ENCODE results near the gene CDC14B. TPM values are rescaled to one million over a fixed set of nuclear protein-coding genes. Genes with fewer than 3 reads are reported as not detected.

The CDC14B gene
- total RNA-seq, 1 experiment from 2014 or later: 28.4 TPM

- Histone ChIP-seq H3K18ac (ENCODE audit: insufficient read length, low read depth, low read length) (no peak overlapping the region), H4K91ac (ENCODE audit: insufficient read length, low read depth, low read length) (no peak overlapping the region), H4K20me1 (ENCODE audit: control insufficient read depth, insufficient read depth, insufficient read length) (no peaks in the 10 kb centered on the region), H2BK120ac (ENCODE audit: low read depth, low read length, poor library complexity, severe bottlenecking) (no peak overlapping the region), H4K5ac (ENCODE audit: insufficient read length, low read depth, low read length) (no peak overlapping the region), H3K23me2 (ENCODE audit: insufficient read length, low read depth, low read length, poor library complexity, severe bottlenecking) (no peaks in the 10 kb centered on the region), H3K27me3 (ENCODE audit: insufficient read depth, low read length) (no peaks in the 10 kb centered on the region), H3K79me1 (ENCODE audit: insufficient read depth, low read depth, low read length, poor library complexity, severe bottlenecking) (no peaks in the 10 kb centered on the region), H3K4me1 (ENCODE audit: insufficient read depth, low read length) (peaks cover 4% of the 10 kb centered on the region; the same call in 1 of the 2 replicates), H3K9ac (ENCODE audit: extremely low read depth, insufficient read length, low read length) (no peak overlapping the region), H2BK5ac (ENCODE audit: insufficient read length, low read length) (no peak overlapping the region), H3K79me2 (ENCODE audit: insufficient read depth, low read length) (no peaks in the 10 kb centered on the region), H2AFZ (ENCODE audit: low read length) (no peak overlapping the region), H3K14ac (ENCODE audit: insufficient read depth, low read length) (no peak overlapping the region), H4K8ac (replicated peaks; ENCODE audit: insufficient read length, low read depth, low read length) (no peak overlapping the region), H2BK12ac (ENCODE audit: insufficient read length, low read depth, low read length) (no peak overlapping the region), H3K23ac (ENCODE audit: insufficient read length, low read depth, low read length) (no peak overlapping the region), H3T11ph (ENCODE audit: low read length) (no peak overlapping the region), H3K4me2 (ENCODE audit: insufficient read depth, insufficient read length, low read length) (no peak overlapping the region), H2BK15ac (ENCODE audit: low read depth, low read length) (no peak overlapping the region), H2BK20ac (ENCODE audit: low read depth, low read length, poor library complexity, severe bottlenecking) (no peak overlapping the region), H2AK5ac (ENCODE audit: insufficient read length, low read length) (no peak overlapping the region), H3K9me3 (ENCODE audit: control insufficient read depth, low read depth, low read length) (no peaks in the 10 kb centered on the region), H3K4ac (ENCODE audit: low read depth, low read length) (no peak overlapping the region), H3K56ac (ENCODE audit: insufficient read length, low read depth, low read length) (no peak overlapping the region), H3K27ac (ENCODE audit: insufficient read length, low read depth, low read length) (no peak overlapping the region)
- no peak for TF ChIP-seq CTCF (conservative IDR thresholded peaks at IDR 0.05)
- no peaks in the 10 kb centered on the region for H3K27me3 Mint-ChIP-seq (ENCODE audit: low read depth)
- peaks cover 8 to 41% (median 32%) of the 10 kb centered on the region in 3 experiments for H3K36me3 Mint-ChIP-seq (ENCODE audit: insufficient read depth in 1 of 3, low read depth in 3 of 3)
- DNase-seq: no peak
- WGBS (ENCODE audit: extremely low coverage, insufficient read length, low lambda C conversion rate): no CpG with 5 or more reads among the region's 17 CpGs
- H3K27ac Mint-ChIP-seq: peak overlapping the region in 2 of 3 experiments; percentile 58 to 92; a peak in 3 of 7 replicates
- H3K4me3 Mint-ChIP-seq: no peak overlapping the region
- peaks cover 6 to 15% of the 10 kb centered on the region in 2 experiments; a peak in 3 of 4 replicates for H3K4me1 Mint-ChIP-seq
- H3K9me3 Mint-ChIP-seq: no peaks in the 10 kb centered on the region
Observed at GRCh38 chr9:96491880-96492525, 127.6 kb downstream of the CDC14B start.
